Loucy (cell line): ENCODE data around the gene KRT74.

Experiments used
- CTCF ChIP-seq: fragments of 200-600 bp; sonication (generic); conservative IDR thresholded peaks from 2 replicates; pipeline ENCODE4 v1.5.1; 2014; ENCODE audit warnings: mild to moderate bottlenecking, antibody characterized with exemption, low read length
- EZH2phosphoT487 ChIP-seq: fragments of 200-600 bp; IDR thresholded peaks from 2 replicates; pipeline ENCODE4 v1.6.1; 2018; ENCODE audit warnings: antibody characterized with exemption, mild to moderate bottlenecking, moderate library complexity, borderline replicate concordance

GRCh38 chr12:52521568-52522266 is 51.9 kb downstream of the KRT74 start:
- TF ChIP-seq CTCF (no peak), EZH2phosphoT487 (no peak)
